K562 (cell line): ENCODE results near the gene CIAO2B.

Experiments
- CTCF ChIP-seq, 3 experiments: IDR thresholded peaks in 2 of 3; conservative IDR thresholded peaks in 1 of 3; 2 replicates each; pipeline ENCODE4 v1.5.1; 2011 to 2012; ENCODE audit warnings: low read length in 3 of 3, mild to moderate bottlenecking in 3 of 3, control low read depth in 2 of 3, improper control_type of control experiment in 1 of 3, inconsistent platforms in 1 of 3, low read depth in 1 of 3, mixed read lengths in 1 of 3, moderate library complexity in 1 of 3; ENCODE audit not compliant: insufficient read depth in 2 of 3
- EZH2 ChIP-seq: IDR thresholded peaks from 2 replicates; pipeline ENCODE4 v1.6.1; 2012; ENCODE audit warnings: low read depth, mild to moderate bottlenecking, inconsistent platforms, low read length, borderline replicate concordance
- MYC ChIP-seq, 2 experiments: fragments of 250-450 bp in 1 of 2; sonication (Bioruptor Pico) in 1 of 2; IDR thresholded peaks; 2 replicates each; pipeline versions ENCODE4 v1.5.1 to v1.6.1; 2012 to 2021; ENCODE audit warnings: low read depth in 2 of 2, borderline replicate concordance in 1 of 2, improper control_type of control experiment in 1 of 2, low read length in 1 of 2, mild to moderate bottlenecking in 1 of 2, moderate library complexity in 1 of 2
- ZKSCAN8 ChIP-seq: fragments of 200-800 bp; sonication (Bioruptor generic); IDR thresholded peaks from 2 replicates; pipeline ENCODE4 v1.6.1; 2016; ENCODE audit warnings: missing genetic modification characterization, missing compliant biosample characterization
- TF ChIP-seq, protein P1 (sequence below), 2 experiments: IDR thresholded peaks in 1 of 2; conservative IDR thresholded peaks in 1 of 2; 2 replicates each; pipeline ENCODE4 v1.6.1; 2016; ENCODE audit warnings: low read depth in 2 of 2, mild to moderate bottlenecking in 1 of 2, missing compliant biosample characterization in 1 of 2, missing genetic modification characterization in 1 of 2, moderate library complexity in 1 of 2

DNA sequence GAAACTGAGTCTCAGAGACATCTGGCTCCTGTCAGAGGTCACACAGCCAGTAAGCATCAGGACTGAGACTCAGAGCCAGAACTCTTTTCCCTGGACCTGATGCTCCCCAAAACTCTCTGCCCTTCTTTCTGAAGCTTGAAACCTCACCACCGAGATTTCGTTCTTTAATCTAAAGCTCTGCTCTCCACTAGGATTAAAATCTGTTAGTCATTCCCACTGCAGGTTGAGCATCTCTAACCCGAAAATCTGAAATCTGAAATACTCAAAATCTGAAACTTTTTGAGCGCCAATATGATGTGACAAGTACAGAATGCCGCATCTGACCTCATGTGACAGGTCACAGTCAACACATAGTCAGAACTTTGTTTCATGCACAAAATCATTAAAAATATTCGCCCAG is 17.7 kb downstream of the CIAO2B start:
- TF ChIP-seq MYC (IDR thresholded peaks at IDR 0.05; ENCODE audit: low read depth, low read length) (no peak), MYC (CRISPR knock-in tag; IDR thresholded peaks at IDR 0.05; ENCODE audit: borderline replicate concordance, low read depth) (no peak), CTCF (IDR thresholded peaks at IDR 0.05 in 2 of 3, conservative IDR thresholded peaks at IDR 0.05 in 1 of 3; ENCODE audit: insufficient read depth in 2 of 3, low read depth in 1 of 3, low read length in 3 of 3) (no peak), ZKSCAN8 (no peak), EZH2 (no peak)
- TF ChIP-seq, protein P1, sequence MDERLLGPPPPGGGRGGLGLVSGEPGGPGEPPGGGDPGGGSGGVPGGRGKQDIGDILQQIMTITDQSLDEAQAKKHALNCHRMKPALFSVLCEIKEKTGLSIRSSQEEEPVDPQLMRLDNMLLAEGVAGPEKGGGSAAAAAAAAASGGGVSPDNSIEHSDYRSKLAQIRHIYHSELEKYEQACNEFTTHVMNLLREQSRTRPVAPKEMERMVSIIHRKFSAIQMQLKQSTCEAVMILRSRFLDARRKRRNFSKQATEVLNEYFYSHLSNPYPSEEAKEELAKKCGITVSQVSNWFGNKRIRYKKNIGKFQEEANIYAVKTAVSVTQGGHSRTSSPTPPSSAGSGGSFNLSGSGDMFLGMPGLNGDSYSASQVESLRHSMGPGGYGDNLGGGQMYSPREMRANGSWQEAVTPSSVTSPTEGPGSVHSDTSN (CRISPR knock-in tag; IDR thresholded peaks at IDR 0.05; ENCODE audit: low read depth): no peak
- TF ChIP-seq, protein P1 (tag; conservative IDR thresholded peaks at IDR 0.05; ENCODE audit: low read depth): no peak
